ENCODE results near the gene UTRN.

GRCh38 chr6:144296973-144297372, 11.8 kb downstream of the UTRN start:
- no peak for TF ChIP-seq POLR2A (IDR thresholded peaks at IDR 0.05; ENCODE audit: low read depth)
- no peak for TF ChIP-seq POLR2AphosphoS5 (IDR thresholded peaks at IDR 0.05)
- TF ChIP-seq CTCF (IDR thresholded peaks at IDR 0.05) = no peak

All from esophagus muscularis mucosa (tissue), 3 donors.